T-cell (primary cell): Measurements from ENCODE around the gene DSP. TPM values are rescaled to one million over a fixed set of nuclear protein-coding genes. Genes with fewer than 3 reads are reported as not detected.

ENCODE experiments used
- ATAC-seq, 4 experiments: fragments of 200-7000 bp in 3 of 4; fragments of 150-1000 bp in 1 of 4; cut with Tn5 transposase; replicated peaks in 1 of 4; 1 replicate in 3 of 4; 2 replicates in 1 of 4; pipeline ENCODE4 v1.10.0; 2021; ENCODE audit warnings: moderate library complexity in 3 of 4, mild to moderate bottlenecking in 2 of 4, moderate number of reproducible peaks in 1 of 4
- CTCF ChIA-PET, 2 donors: fragments of 300-600 bp; sonication (Branson Sonifier 250); formaldehyde crosslinking; loops; one replicate each; lab custom pipeline; 2022; ENCODE audit warnings: antibody characterized with exemption in 2 of 2; lab: Charles Lee
- POLR2A ChIA-PET, 2 donors: fragments of 300-600 bp; sonication (Branson Sonifier 250); formaldehyde crosslinking; loops; one replicate each; lab custom pipeline; 2022; ENCODE audit warnings: antibody characterized with exemption in 2 of 2; lab: Charles Lee
- DNase-seq, 35 experiments: peaks; one replicate each; pipeline versions ENCODE4 v3.0.0 to v3.0.0-alpha.2; 2013 to 2023
- H3K27ac ChIP-seq: one replicate; pipeline ENCODE4 v1.5.1; 2013; ENCODE audit warnings: low read length
- H3K27me3 ChIP-seq, 2 experiments: replicated peaks in 1 of 2; 1 replicate in 1 of 2; 2 replicates in 1 of 2; pipeline versions ENCODE4 v1.6.1 to v1.7.0; 2013; ENCODE audit warnings: low read length in 1 of 2, mixed read lengths in 1 of 2; ENCODE audit not compliant: control insufficient read depth in 2 of 2, insufficient read depth in 2 of 2; ENCODE audit errors: extremely low read depth in 1 of 2
- H3K36me3 ChIP-seq, 2 donors: 1 replicate in 1 of 2; 2 replicates in 1 of 2; pipeline versions ENCODE4 v1.6.1 to v1.7.0; 2013; ENCODE audit warnings: low read length in 1 of 2; ENCODE audit not compliant: control insufficient read depth in 2 of 2, insufficient read depth in 1 of 2; ENCODE audit errors: extremely low read depth in 1 of 2
- H3K4me1 ChIP-seq, 2 experiments: 1 replicate in 1 of 2; 2 replicates in 1 of 2; pipeline versions ENCODE4 v1.6.1 to v1.7.0; 2013; ENCODE audit warnings: low read length in 2 of 2, mixed read lengths in 1 of 2; ENCODE audit not compliant: insufficient read depth in 2 of 2, control insufficient read depth in 1 of 2; ENCODE audit errors: extremely low read depth in 1 of 2
- H3K4me3 ChIP-seq, 2 donors: 1 replicate in 1 of 2; 2 replicates in 1 of 2; pipeline versions ENCODE4 v1.5.1 to v1.7.0; 2013; ENCODE audit warnings: mild to moderate bottlenecking in 2 of 2, low read length in 1 of 2, moderate library complexity in 1 of 2; ENCODE audit not compliant: control insufficient read depth in 1 of 2; ENCODE audit errors: extremely low read depth in 1 of 2
- H3K9me3 ChIP-seq: 2 replicates; pipeline ENCODE4 v1.7.0; 2013
- H3K27ac Mint-ChIP-seq, 2 donors: one replicate each; pipeline ENCODE4 v1.8.0; 2020 to 2021; ENCODE audit warnings: mild to moderate bottlenecking in 2 of 2, mixed read lengths in 2 of 2
- H3K27me3 Mint-ChIP-seq, 2 donors: one replicate each; pipeline ENCODE4 v1.8.0; 2021 to 2022; ENCODE audit warnings: mixed read lengths in 2 of 2
- H3K36me3 Mint-ChIP-seq: one replicate; pipeline ENCODE4 v1.8.0; 2021; ENCODE audit warnings: mixed read lengths
- H3K4me1 Mint-ChIP-seq, 3 donors: one replicate each; pipeline ENCODE4 v1.8.0; 2020 to 2022; ENCODE audit warnings: mixed read lengths in 3 of 3, mild to moderate bottlenecking in 1 of 3
- H3K4me3 Mint-ChIP-seq, 3 donors: one replicate each; pipeline ENCODE4 v1.8.0; 2020 to 2022; ENCODE audit warnings: mild to moderate bottlenecking in 3 of 3, mixed read lengths in 3 of 3, moderate library complexity in 3 of 3
- H3K9me3 Mint-ChIP-seq, 3 donors: one replicate each; pipeline ENCODE4 v1.8.0; 2020 to 2022; ENCODE audit warnings: mixed read lengths in 3 of 3
- WGBS: methylation state at CpG from one replicate; pipeline ENCODE4 v1.1.5; 2013; ENCODE audit warnings: missing lambda C conversion rate; ENCODE audit not compliant: insufficient coverage; 5-methylcytosine and 5-hydroxymethylcytosine counted together
- total RNA-seq, 35 experiments: library from RNA in 6 of 35; stranded (reverse) in 6 of 35; fragments of 120-200 nt in 1 of 35; gene quantifications; one replicate each; pipeline versions ENCODE4 v1.2.1 to v1.2.4 and lab custom pipeline; 2013 to 2026

Gene DSP
- total RNA-seq, 5 donors from 2014 or later (not counting 1 experiment from before 2014, with no cell fraction given): 0.12 to 1.0 (median 0.80) TPM; not detected in 1

DNA sequence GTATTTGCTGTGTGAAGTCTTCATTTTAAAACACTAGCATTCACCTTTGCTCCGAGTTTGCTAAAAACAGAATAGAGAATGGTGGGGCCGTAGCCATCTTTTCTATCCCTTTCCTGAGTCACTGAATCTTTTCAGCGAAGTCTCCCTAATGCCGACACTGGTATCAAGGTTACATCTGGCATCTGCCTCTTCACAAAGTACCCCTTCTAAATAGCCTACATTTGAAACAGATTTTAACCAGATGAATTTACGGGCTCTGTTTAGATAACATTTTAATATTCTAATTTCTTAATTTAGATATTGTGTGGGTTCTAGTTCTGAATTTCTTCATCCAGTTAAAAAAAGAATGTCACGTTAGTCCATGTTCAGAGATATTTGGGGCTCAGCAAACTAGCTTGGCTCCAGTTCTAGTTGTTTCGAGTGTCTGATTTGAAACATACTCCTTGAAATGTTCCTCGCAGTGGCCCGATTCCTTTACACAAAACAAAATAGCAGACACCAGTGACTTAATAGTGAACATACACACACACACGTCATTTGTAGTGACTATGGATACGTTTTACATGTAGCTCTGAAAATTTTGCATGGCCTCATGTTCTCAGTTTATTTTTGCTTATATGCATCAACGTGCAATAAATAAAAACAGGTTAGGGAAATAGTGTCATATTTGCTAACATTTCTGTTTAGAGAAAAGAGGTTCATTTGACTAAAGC lies 15.1 kb downstream of the DSP start:
- no peaks in the 10 kb centered on the region for H3K36me3 Mint-ChIP-seq
- CTCF ChIA-PET: no interaction called here

DNA sequence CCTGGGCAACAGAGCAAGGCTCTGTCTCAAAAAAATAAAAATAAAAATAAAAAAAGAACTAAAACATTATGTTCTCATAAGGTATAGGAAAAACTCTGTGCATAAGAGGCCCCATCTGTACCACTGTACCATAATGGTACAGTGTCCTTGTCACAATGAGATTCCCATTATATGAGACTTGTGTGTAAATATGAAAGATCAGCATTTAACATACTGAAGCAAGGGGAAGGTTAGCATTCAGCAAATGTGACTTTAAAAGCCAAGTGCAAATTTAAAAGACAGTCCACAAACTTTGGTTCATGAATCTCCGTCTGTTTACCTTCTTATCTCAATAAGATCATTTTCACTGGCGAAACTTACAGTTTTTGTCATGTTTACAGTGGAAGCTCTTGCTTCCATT lies 16.2 kb downstream of the DSP start:
- no peak overlapping the region for H3K27ac Mint-ChIP-seq
- no peak overlapping the region for H3K27ac ChIP-seq
- H3K4me3 ChIP-seq: no peak overlapping the region
- no peaks in the 10 kb centered on the region for H3K36me3 ChIP-seq
- POLR2A ChIA-PET: no interaction called here
- H3K27me3 ChIP-seq: peaks cover 8 to 17% of the 10 kb centered on the region in 2 experiments
- H3K4me1 Mint-ChIP-seq: no peaks in the 10 kb centered on the region
- DNase-seq (no peak), ATAC-seq (no peak)
- H3K4me1 ChIP-seq: no peaks in the 10 kb centered on the region
- CTCF ChIA-PET: no interaction called here
- no peak overlapping the region for H3K4me3 Mint-ChIP-seq
- no peaks in the 10 kb centered on the region for H3K36me3 Mint-ChIP-seq
- H3K9me3 Mint-ChIP-seq: no peaks in the 10 kb centered on the region
- no peaks in the 10 kb centered on the region for H3K9me3 ChIP-seq
- peaks cover 47 to 50% of the 10 kb centered on the region in 2 donors for H3K27me3 Mint-ChIP-seq
- 83% methylated on average over 1 of the region's 2 CpGs for WGBS

More for the DNA sequence above, 15.1 kb downstream of the DSP start:
- no peaks in the 10 kb centered on the region for H3K9me3 ChIP-seq
- H3K27ac Mint-ChIP-seq: no peak overlapping the region
- no peak overlapping the region for H3K27ac ChIP-seq
- no peak overlapping the region for H3K4me3 ChIP-seq
- DNase-seq (no peak), ATAC-seq (no peak)
- H3K4me3 Mint-ChIP-seq: no peak overlapping the region
- 88% methylated on average over 7 of the region's 12 CpGs for WGBS
- H3K36me3 ChIP-seq: no peaks in the 10 kb centered on the region
- H3K9me3 Mint-ChIP-seq: no peaks in the 10 kb centered on the region
- H3K4me1 Mint-ChIP-seq: no peaks in the 10 kb centered on the region
- H3K27me3 ChIP-seq: peaks cover 8 to 17% of the 10 kb centered on the region in 2 experiments
- POLR2A ChIA-PET: no interaction called here
- peaks cover 46 to 50% of the 10 kb centered on the region in 2 donors for H3K27me3 Mint-ChIP-seq
- H3K4me1 ChIP-seq: no peaks in the 10 kb centered on the region

DNA sequence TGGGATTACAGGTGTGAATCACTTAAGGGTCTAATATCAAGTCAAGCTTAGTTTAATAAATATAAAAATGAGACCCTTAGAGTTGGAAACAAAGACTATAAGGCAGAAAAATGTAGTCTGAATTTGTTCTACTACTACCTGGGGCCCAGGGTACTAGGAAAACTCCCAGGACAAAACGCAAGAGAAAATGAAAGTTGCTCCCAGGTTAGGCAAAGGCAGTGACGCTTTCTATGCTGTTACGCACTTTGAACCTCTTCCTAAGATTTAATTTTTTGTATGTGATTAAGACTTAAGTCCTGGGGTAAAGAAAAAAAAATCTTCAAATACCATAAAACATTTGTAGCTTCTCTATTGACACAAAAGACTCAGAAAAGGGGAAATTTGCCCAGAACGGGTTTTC lies 17.3 kb downstream of the DSP start:
- no peak for DNase-seq
- Histone ChIP-seq H3K4me1 (no peaks in the 10 kb centered on the region), H3K27ac (no peak overlapping the region), H3K9me3 (no peaks in the 10 kb centered on the region), H3K27me3 (peaks cover 8 to 14% of the 10 kb centered on the region in 2 experiments), H3K4me3 (no peak overlapping the region), H3K36me3 (no peaks in the 10 kb centered on the region)
- Mint-ChIP-seq H3K27ac (no peak overlapping the region), H3K27me3 (peaks cover 46 to 52% of the 10 kb centered on the region in 2 donors), H3K9me3 (no peaks in the 10 kb centered on the region), H3K4me1 (no peaks in the 10 kb centered on the region), H3K4me3 (no peak overlapping the region), H3K36me3 (no peaks in the 10 kb centered on the region)
- CTCF ChIA-PET: no interaction called here
- POLR2A ChIA-PET: no interaction called here
- WGBS: 49% methylated on average over 2 of the region's 4 CpGs
- ATAC-seq: no peak

DNA sequence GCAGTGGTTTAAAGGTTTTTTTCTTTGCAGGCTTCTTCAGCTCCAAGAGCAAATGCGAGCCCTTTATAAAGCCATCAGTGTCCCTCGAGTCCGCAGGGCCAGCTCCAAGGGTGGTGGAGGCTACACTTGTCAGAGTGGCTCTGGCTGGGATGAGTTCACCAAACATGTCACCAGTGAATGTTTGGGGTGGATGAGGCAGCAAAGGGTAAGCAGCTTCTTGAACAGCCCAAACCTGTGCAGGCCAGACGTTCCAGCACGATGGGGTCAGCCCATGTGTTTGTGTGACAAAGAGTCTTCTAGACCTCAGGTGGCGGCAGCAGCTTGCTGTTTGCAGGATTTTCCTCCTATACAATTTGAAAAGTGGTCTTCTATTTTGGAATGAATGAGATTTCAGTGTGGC lies 17.7 kb downstream of the DSP start:
- ChIA-PET POLR2A (no interaction called here), CTCF (no interaction called here)
- Histone ChIP-seq H3K4me1 (no peaks in the 10 kb centered on the region), H3K27me3 (peaks cover 7 to 13% of the 10 kb centered on the region in 2 experiments), H3K27ac (no peak overlapping the region), H3K36me3 (no peaks in the 10 kb centered on the region), H3K9me3 (no peaks in the 10 kb centered on the region), H3K4me3 (no peak overlapping the region)
- Mint-ChIP-seq H3K4me3 (no peak overlapping the region), H3K4me1 (no peaks in the 10 kb centered on the region), H3K36me3 (no peaks in the 10 kb centered on the region), H3K27ac (no peak overlapping the region), H3K27me3 (peaks cover 50 to 56% of the 10 kb centered on the region in 2 donors), H3K9me3 (no peaks in the 10 kb centered on the region)
- ATAC-seq: no peak
- WGBS: 80% methylated on average over 1 of the region's 6 CpGs
- DNase-seq: no peak

DNA sequence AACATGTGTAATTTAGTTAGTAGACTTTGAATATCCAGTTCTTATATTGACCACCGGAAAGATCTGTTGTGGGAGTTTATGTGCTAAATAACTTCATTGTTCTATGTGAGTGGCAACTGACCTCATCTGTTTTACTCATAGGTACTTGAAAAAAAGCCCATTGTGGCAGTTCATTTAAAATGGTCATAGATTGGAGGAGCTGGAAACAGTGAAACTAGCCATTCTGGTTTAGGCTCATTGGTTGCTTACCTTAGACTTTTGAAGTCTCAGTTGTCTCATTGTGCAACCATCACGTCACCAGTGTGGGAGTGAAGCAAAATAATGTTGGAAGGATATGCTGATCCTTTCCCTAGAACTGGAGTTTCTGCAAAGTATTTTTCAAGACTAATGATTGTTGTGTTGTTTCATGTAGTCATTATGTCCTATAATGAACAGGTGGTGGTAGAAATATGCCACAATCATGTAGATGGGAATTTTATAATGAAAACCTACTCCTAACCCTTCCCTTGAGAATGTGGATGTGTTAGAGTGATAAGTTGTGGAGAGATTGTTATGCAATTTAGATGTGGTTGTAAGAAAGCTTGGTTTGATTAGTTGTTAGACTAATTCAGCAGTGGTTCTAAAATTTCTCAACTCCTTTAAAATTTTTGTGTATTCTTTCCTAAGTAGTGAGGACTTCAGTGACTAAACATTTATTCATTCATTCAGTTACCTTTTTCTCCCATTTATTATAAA lies 18.3 kb downstream of the DSP start:
- no peak overlapping the region for H3K27ac ChIP-seq
- ATAC-seq: no peak
- H3K4me1 Mint-ChIP-seq: no peaks in the 10 kb centered on the region
- no CpG with 5 or more reads among the region's 2 CpGs for WGBS
- no peaks in the 10 kb centered on the region for H3K9me3 Mint-ChIP-seq
- no peak overlapping the region for H3K4me3 Mint-ChIP-seq
- no peak overlapping the region for H3K27ac Mint-ChIP-seq
- no peaks in the 10 kb centered on the region for H3K36me3 Mint-ChIP-seq
- no peaks in the 10 kb centered on the region for H3K36me3 ChIP-seq
- CTCF ChIA-PET: interaction anchor here in 1 of 2 donors (0.6 kb wide), 1 partner anchor 278 kb away, joined by 3 read pairs; no protein-coding TSS in a partner anchor
- POLR2A ChIA-PET: no interaction called here
- H3K27me3 Mint-ChIP-seq: peaks cover 50 to 56% of the 10 kb centered on the region in 2 donors
- no peaks in the 10 kb centered on the region for H3K4me1 ChIP-seq
- no peak for DNase-seq
- H3K4me3 ChIP-seq: no peak overlapping the region
- no peaks in the 10 kb centered on the region for H3K9me3 ChIP-seq
- peaks cover 3 to 12% of the 10 kb centered on the region in 2 experiments for H3K27me3 ChIP-seq

- Histone ChIP-seq H3K4me3 (no peak overlapping the region), H3K27ac (no peak overlapping the region), H3K27me3 (peaks cover 3 to 14% of the 10 kb centered on the region in 2 experiments), H3K36me3 (no peaks in the 10 kb centered on the region), H3K9me3 (no peaks in the 10 kb centered on the region), H3K4me1 (no peaks in the 10 kb centered on the region)
- POLR2A ChIA-PET: no interaction called here
- Mint-ChIP-seq H3K36me3 (no peaks in the 10 kb centered on the region), H3K27ac (no peak overlapping the region), H3K4me3 (no peak overlapping the region), H3K9me3 (no peaks in the 10 kb centered on the region), H3K4me1 (no peaks in the 10 kb centered on the region), H3K27me3 (peaks cover 48 to 49% of the 10 kb centered on the region in 2 donors)
- no peak for DNase-seq
- 89% methylated on average over 18 of the region's 19 CpGs for WGBS
- CTCF ChIA-PET: interaction anchor here in 1 of 2 donors (0.6 kb wide), 1 partner anchor 140 kb away, joined by 3 read pairs; no protein-coding TSS in a partner anchor
- ATAC-seq: no peak
These were observed 19.9 kb downstream of the DSP start for GRCh38 chr6:7561153-7561964.
